Ecto neural progenitor cell (in vitro differentiated cells): Measurements from ENCODE around the gene SCYL1.

ENCODE experiments used
- DNase-seq: peaks from one replicate; pipeline ENCODE4 v3.0.0-alpha.2; 2018; ENCODE audit warnings: low spot score

SCYL1 gene

DNA sequence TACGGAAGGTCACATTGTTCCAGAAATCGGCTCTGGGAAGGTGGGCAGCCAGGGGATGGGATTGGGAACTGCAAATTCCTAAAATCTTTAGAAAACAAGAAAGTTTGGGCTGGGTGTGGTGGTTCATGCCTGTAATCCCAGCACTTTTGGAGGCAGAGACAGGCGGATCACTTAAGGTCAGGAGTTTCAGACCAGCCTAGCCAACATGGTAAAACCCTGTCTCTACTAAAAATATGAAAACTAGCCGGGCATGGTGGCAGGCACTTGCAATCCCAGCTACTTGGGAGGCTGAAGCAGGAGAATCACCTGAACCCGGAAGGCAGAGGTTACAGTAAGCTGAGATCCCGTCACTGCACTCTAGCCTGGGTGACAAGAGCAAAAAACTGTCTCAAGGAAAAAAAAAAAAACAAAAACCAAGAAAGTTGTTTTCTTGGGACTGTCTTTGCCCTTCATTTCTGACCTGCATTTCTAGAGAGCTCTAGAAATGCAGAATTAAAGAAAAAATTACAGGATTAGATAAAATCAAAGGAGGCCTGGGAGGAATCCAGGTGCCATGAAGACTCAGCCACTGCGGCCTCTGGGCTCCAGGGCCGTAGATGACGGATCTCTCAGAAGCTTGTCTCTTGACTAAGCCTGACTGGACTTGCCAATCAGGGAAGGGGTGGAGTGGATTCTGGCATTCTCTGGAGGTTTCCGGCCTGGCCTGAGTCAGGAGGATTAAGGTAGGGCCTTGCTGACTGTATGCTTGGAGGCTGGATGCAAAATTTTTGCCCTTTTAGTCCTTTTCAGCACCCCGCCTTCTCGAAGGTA, 31.3 kb upstream of the SCYL1 start:
- DNase-seq = no peak

DNA sequence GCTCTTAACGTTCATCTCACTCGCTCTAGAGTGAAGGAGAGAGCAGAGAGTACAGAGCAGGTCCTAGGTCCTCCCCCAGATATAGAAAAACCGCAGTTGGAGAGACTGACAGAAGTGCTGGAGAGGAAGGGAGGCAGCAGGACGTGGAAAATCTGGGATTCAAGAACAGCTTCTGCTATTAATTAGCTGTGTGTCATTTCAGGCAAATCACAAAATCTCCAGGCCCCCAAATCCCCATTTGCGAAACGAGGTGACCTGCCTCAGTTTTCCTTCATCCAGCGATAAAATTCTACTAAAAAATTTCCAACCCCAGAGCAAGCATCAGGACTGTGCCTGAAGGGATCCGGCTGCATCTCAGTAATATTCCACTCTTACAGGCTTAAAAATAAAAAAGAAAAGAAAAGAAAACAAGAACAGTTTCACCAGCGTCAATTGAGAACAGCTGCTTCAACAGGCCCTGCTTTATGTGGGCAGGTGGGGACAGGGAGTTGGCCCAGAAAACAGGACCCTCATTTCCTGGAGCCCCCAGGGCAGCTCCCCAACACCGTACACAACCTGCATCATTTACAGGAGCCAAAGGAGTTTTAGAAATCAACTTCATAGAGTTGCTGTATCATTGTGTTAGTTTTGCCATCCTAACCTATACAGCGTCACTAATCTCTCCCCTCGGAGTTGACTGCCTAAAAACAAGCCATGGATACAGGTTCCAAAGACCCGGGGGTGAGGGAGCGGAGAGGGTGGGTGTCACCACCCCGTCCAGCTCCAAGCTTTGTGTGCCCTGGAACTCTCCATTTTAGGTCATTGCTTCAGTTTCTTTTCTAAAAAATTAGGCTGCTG, 28.4 kb upstream of the SCYL1 start:
- peak; percentile 61 for DNase-seq

DNA sequence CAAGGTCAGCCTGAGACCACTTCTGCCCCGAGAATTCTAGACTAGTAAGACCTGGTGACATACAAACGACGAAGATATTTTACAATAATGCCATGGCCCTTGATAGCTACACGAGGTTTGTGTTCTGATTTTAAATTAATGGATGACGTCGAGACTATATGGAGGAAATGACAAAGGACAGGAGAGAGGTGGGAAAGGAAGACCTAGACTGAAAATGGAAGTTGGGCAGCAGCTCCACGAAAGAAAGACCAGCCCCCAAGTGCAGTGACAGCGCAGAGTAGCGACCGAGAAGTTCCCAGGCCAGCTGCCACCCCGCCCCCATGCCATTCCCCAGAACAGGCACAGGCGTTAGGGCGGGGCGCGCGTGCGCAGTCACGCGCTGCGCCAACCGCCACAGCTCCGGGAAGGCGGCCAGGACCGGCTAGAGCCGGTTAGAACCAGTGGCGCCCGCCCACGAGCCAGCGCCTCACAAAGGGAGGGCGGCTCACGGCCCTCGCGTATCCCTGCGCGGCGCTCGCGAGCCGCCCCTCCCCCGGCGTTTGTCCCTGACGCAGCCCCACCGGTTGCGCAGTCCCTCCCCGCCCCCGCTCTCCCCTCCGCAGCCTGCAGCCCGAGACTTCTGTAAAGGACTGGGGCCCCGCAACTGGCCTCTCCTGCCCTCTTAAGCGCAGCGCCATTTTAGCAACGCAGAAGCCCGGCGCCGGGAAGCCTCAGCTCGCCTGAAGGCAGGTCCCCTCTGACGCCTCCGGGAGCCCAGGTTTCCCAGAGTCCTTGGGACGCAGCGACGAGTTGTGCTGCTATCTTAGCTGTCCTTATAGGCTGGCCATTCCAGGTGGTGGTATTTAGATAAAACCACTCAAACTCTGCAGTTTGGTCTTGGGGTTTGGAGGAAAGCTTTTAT, 27.5 kb upstream of the SCYL1 start:
- DNase-seq = peak; percentile 99

DNA sequence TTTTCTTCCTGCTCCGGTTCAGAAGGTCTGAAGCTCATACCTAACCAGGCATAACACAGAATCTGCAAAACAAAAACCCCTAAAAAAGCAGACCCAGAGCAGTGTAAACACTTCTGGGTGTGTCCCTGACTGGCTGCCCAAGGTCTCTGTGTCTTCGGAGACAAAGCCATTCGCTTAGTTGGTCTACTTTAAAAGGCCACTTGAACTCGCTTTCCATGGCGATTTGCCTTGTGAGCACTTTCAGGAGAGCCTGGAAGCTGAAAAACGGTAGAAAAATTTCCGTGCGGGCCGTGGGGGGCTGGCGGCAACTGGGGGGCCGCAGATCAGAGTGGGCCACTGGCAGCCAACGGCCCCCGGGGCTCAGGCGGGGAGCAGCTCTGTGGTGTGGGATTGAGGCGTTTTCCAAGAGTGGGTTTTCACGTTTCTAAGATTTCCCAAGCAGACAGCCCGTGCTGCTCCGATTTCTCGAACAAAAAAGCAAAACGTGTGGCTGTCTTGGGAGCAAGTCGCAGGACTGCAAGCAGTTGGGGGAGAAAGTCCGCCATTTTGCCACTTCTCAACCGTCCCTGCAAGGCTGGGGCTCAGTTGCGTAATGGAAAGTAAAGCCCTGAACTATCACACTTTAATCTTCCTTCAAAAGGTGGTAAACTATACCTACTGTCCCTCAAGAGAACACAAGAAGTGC, 26.7 kb upstream of the SCYL1 start:
- peak; percentile 69 for DNase-seq

DNA sequence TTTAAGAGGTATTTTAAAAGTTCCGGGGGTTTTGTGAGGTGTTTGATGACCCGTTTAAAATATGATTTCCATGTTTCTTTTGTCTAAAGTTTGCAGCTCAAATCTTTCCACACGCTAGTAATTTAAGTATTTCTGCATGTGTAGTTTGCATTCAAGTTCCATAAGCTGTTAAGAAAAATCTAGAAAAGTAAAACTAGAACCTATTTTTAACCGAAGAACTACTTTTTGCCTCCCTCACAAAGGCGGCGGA, 26.2 kb upstream of the SCYL1 start:
- no peak for DNase-seq

DNA sequence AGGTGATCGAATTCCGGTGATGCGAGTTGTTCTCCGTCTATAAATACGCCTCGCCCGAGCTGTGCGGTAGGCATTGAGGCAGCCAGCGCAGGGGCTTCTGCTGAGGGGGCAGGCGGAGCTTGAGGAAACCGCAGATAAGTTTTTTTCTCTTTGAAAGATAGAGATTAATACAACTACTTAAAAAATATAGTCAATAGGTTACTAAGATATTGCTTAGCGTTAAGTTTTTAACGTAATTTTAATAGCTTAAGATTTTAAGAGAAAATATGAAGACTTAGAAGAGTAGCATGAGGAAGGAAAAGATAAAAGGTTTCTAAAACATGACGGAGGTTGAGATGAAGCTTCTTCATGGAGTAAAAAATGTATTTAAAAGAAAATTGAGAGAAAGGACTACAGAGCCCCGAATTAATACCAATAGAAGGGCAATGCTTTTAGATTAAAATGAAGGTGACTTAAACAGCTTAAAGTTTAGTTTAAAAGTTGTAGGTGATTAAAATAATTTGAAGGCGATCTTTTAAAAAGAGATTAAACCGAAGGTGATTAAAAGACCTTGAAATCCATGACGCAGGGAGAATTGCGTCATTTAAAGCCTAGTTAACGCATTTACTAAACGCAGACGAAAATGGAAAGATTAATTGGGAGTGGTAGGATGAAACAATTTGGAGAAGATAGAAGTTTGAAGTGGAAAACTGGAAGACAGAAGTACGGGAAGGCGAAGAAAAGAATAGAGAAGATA, 25.7 kb upstream of the SCYL1 start, which contains the start of gene MALAT1:
Gene MALAT1 (plus strand): TSS at position 69 of the 736 bp plus-strand sequence.
- DNase-seq = peak; percentile 95

DNA sequence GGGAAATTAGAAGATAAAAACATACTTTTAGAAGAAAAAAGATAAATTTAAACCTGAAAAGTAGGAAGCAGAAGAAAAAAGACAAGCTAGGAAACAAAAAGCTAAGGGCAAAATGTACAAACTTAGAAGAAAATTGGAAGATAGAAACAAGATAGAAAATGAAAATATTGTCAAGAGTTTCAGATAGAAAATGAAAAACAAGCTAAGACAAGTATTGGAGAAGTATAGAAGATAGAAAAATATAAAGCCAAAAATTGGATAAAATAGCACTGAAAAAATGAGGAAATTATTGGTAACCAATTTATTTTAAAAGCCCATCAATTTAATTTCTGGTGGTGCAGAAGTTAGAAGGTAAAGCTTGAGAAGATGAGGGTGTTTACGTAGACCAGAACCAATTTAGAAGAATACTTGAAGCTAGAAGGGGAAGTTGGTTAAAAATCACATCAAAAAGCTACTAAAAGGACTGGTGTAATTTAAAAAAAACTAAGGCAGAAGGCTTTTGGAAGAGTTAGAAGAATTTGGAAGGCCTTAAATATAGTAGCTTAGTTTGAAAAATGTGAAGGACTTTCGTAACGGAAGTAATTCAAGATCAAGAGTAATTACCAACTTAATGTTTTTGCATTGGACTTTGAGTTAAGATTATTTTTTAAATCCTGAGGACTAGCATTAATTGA, 25.0 kb upstream of the SCYL1 start:
- DNase-seq = no peak

DNA sequence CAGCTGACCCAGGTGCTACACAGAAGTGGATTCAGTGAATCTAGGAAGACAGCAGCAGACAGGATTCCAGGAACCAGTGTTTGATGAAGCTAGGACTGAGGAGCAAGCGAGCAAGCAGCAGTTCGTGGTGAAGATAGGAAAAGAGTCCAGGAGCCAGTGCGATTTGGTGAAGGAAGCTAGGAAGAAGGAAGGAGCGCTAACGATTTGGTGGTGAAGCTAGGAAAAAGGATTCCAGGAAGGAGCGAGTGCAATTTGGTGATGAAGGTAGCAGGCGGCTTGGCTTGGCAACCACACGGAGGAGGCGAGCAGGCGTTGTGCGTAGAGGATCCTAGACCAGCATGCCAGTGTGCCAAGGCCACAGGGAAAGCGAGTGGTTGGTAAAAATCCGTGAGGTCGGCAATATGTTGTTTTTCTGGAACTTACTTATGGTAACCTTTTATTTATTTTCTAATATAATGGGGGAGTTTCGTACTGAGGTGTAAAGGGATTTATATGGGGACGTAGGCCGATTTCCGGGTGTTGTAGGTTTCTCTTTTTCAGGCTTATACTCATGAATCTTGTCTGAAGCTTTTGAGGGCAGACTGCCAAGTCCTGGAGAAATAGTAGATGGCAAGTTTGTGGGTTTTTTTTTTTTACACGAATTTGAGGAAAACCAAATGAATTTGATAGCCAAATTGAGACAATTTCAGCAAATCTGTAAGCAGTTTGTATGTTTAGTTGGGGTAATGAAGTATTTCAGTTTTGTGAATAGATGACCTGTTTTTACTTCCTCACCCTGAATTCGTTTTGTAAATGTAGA, 24.3 kb upstream of the SCYL1 start:
- DNase-seq = no peak

DNA sequence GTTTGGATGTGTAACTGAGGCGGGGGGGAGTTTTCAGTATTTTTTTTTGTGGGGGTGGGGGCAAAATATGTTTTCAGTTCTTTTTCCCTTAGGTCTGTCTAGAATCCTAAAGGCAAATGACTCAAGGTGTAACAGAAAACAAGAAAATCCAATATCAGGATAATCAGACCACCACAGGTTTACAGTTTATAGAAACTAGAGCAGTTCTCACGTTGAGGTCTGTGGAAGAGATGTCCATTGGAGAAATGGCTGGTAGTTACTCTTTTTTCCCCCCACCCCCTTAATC, 23.8 kb upstream of the SCYL1 start:
- DNase-seq = no peak

DNA sequence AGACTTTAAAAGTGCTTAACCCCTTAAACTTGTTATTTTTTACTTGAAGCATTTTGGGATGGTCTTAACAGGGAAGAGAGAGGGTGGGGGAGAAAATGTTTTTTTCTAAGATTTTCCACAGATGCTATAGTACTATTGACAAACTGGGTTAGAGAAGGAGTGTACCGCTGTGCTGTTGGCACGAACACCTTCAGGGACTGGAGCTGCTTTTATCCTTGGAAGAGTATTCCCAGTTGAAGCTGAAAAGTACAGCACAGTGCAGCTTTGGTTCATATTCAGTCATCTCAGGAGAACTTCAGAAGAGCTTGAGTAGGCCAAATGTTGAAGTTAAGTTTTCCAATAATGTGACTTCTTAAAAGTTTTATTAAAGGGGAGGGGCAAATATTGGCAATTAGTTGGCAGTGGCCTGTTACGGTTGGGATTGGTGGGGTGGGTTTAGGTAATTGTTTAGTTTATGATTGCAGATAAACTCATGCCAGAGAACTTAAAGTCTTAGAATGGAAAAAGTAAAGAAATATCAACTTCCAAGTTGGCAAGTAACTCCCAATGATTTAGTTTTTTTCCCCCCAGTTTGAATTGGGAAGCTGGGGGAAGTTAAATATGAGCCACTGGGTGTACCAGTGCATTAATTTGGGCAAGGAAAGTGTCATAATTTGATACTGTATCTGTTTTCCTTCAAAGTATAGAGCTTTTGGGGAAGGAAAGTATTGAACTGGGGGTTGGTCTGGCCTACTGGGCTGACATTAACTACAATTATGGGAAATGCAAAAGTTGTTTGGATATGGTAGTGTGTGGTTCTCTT, 23.2 kb upstream of the SCYL1 start:
- no peak for DNase-seq

DNA sequence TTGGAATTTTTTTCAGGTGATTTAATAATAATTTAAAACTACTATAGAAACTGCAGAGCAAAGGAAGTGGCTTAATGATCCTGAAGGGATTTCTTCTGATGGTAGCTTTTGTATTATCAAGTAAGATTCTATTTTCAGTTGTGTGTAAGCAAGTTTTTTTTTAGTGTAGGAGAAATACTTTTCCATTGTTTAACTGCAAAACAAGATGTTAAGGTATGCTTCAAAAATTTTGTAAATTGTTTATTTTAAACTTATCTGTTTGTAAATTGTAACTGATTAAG, 22.7 kb upstream of the SCYL1 start:
- no peak for DNase-seq

DNA sequence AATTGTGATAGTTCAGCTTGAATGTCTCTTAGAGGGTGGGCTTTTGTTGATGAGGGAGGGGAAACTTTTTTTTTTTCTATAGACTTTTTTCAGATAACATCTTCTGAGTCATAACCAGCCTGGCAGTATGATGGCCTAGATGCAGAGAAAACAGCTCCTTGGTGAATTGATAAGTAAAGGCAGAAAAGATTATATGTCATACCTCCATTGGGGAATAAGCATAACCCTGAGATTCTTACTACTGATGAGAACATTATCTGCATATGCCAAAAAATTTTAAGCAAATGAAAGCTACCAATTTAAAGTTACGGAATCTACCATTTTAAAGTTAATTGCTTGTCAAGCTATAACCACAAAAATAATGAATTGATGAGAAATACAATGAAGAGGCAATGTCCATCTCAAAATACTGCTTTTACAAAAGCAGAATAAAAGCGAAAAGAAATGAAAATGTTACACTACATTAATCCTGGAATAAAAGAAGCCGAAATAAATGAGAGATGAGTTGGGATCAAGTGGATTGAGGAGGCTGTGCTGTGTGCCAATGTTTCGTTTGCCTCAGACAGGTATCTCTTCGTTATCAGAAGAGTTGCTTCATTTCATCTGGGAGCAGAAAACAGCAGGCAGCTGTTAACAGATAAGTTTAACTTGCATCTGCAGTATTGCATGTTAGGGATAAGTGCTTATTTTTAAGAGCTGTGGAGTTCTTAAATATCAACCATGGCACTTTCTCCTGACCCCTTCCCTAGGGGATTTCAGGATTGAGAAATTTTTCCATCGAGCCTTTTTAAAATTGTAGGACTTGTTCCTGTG, 22.1 kb upstream of the SCYL1 start:
- no peak for DNase-seq

DNA sequence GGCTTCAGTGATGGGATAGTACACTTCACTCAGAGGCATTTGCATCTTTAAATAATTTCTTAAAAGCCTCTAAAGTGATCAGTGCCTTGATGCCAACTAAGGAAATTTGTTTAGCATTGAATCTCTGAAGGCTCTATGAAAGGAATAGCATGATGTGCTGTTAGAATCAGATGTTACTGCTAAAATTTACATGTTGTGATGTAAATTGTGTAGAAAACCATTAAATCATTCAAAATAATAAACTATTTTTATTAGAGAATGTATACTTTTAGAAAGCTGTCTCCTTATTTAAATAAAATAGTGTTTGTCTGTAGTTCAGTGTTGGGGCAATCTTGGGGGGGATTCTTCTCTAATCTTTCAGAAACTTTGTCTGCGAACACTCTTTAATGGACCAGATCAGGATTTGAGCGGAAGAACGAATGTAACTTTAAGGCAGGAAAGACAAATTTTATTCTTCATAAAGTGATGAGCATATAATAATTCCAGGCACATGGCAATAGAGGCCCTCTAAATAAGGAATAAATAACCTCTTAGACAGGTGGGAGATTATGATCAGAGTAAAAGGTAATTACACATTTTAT, 21.4 kb upstream of the SCYL1 start:
- DNase-seq = no peak

DNA sequence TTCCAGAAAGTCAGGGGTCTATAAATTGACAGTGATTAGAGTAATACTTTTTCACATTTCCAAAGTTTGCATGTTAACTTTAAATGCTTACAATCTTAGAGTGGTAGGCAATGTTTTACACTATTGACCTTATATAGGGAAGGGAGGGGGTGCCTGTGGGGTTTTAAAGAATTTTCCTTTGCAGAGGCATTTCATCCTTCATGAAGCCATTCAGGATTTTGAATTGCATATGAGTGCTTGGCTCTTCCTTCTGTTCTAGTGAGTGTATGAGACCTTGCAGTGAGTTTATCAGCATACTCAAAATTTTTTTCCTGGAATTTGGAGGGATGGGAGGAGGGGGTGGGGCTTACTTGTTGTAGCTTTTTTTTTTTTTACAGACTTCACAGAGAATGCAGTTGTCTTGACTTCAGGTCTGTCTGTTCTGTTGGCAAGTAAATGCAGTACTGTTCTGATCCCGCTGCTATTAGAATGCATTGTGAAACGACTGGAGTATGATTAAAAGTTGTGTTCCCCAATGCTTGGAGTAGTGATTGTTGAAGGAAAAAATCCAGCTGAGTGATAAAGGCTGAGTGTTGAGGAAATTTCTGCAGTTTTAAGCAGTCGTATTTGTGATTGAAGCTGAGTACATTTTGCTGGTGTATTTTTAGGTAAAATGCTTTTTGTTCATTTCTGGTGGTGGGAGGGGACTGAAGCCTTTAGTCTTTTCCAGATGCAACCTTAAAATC, 20.8 kb upstream of the SCYL1 start:
- DNase-seq = no peak

DNA sequence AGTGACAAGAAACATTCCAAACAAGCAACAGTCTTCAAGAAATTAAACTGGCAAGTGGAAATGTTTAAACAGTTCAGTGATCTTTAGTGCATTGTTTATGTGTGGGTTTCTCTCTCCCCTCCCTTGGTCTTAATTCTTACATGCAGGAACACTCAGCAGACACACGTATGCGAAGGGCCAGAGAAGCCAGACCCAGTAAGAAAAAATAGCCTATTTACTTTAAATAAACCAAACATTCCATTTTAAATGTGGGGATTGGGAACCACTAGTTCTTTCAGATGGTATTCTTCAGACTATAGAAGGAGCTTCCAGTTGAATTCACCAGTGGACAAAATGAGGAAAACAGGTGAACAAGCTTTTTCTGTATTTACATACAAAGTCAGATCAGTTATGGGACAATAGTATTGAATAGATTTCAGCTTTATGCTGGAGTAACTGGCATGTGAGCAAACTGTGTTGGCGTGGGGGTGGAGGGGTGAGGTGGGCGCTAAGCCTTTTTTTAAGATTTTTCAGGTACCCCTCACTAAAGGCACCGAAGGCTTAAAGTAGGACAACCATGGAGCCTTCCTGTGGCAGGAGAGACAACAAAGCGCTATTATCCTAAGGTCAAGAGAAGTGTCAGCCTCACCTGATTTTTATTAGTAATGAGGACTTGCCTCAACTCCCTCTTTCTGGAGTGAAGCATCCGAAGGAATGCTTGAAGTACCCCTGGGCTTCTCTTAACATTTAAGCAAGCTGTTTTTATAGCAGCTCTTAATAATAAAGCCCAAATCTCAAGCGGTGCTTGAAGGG, 20.0 kb upstream of the SCYL1 start:
- DNase-seq = no peak

DNA sequence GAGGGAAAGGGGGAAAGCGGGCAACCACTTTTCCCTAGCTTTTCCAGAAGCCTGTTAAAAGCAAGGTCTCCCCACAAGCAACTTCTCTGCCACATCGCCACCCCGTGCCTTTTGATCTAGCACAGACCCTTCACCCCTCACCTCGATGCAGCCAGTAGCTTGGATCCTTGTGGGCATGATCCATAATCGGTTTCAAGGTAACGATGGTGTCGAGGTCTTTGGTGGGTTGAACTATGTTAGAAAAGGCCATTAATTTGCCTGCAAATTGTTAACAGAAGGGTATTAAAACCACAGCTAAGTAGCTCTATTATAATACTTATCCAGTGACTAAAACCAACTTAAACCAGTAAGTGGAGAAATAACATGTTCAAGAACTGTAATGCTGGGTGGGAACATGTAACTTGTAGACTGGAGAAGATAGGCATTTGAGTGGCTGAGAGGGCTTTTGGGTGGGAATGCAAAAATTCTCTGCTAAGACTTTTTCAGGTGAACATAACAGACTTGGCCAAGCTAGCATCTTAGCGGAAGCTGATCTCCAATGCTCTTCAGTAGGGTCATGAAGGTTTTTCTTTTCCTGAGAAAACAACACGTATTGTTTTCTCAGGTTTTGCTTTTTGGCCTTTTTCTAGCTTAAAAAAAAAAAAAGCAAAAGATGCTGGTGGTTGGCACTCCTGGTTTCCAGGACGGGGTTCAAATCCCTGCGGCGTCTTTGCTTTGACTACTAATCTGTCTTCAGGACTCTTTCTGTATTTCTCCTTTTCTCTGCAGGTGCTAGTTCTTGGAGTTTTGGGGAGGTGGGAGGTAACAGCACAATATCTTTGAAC, 19.2 kb upstream of the SCYL1 start:
- DNase-seq = no peak
